Activated CD8-positive, alpha-beta memory T cell treated with anti-CD3 and anti-CD28 coated beads, Interleukin-2, amount 50 U/mL, for 24 hours (primary cell): Measurements from ENCODE around the gene BCAS3.

Source experiments
- DNase-seq: peaks from one replicate; pipeline ENCODE4 v3.0.0-alpha.2; 2020; ENCODE audit errors: extremely low read depth

Gene BCAS3

DNA sequence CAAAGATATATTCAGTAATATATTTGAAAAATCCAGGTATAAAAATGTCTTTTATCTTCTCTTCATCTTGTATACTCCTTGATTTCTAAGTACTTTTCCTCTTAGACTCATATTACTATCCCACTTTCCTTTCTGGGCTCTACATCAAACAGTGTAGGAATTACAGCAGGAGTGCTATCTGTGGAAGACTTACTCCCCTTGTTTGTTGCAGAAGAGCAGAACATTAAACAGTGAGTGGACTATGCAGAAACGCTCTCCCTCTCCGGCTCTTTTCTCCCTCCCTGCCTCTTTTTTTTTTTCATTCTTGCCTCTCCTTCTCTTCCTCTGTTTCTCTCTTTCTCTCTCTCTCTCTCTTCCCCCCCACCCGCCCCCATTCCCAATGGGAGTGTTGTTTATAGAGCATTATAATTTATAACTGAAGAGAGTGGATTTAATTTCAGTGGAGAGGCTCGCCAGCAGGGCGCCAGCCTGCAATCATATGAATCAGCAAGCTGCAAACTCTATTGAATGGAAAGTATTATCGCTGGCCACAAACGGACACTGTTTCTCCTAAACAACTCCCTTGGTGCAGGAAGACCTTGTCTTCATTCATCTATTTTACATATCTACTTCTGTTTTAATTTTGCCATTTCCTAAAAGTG is 479.7 kb downstream of the BCAS3 start:
- no peak for DNase-seq

DNA sequence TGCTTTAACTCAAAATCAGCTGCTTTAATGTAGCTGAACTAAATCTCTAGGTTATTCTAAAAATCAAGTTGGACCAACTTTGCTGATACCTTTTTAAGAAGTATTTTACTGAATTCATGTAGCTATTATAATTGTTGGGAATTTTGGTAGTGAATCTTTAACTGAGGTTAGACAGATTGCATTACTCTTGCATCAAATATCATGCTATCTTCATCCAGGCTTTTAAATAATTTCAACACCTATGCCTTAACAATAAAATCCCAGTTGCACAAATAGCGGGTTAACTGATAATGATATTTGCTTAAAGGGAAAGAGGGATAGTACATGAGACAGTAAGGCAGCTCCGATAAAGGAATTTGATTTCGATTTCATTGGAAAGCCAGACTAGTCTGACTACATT is 480.7 kb downstream of the BCAS3 start:
- DNase-seq = no peak

- DNase-seq = no peak
Observed at GRCh38 chr17:61159221-61159814, 481.7 kb downstream of the BCAS3 start.

GRCh38 chr17:61160204-61160603 is 482.6 kb downstream of the BCAS3 start:
- no peak for DNase-seq

DNA sequence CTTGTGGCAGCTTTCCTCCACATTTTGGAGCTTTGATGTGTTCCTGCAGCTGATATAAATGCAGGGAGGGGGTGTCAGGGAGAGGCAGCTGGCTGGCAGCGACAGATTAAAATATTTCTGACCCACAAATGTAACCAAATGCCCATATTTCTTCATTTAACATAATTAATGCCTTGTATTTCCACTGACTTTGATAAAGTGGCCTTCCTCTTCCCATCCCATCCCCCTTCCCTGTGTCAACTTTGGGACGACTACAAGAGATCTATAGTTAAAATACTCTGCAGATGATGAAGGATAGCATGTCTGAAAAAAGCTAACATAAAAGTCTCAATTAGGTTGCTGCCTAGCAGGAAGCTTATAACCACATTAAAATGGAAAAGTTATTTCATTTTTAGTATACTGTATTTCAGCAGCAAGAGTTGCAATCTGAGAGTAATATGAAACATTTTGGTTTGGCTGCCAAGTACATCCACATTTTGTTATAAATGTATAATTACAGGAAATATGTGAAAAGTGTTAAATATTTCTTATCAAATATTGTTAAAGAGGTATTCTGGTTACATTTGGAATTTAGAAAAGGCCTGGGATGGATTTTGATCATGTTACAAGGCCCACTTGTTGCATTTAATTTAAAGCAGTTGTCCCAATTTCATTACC is 483.3 kb downstream of the BCAS3 start:
- DNase-seq = no peak

- no peak for DNase-seq
Observed at GRCh38 chr17:61161615-61162134, 484.0 kb downstream of the BCAS3 start.

GRCh38 chr17:61164517-61164916 is 486.9 kb downstream of the BCAS3 start:
- no peak for DNase-seq

DNA sequence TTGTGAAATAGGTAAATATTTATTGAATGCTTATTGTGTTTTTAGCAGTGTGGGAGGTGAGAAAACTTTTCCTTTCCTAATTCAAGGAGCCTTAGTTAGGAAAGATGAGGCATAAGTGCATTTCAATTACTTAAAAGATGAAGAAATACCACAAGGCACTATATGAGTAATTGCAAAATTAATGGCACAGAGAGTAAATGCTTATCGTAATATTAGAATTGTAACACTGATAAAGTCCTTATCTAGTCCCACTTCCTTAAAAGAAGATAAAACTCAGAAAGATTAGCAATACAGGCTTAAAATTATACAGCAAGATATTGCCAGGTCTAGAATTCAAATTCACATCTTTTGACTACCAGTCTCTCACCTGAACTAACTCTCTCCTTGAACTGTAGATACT is 489.4 kb downstream of the BCAS3 start:
- no peak for DNase-seq

GRCh38 chr17:61168506-61168905 is 490.9 kb downstream of the BCAS3 start:
- DNase-seq = no peak

DNA sequence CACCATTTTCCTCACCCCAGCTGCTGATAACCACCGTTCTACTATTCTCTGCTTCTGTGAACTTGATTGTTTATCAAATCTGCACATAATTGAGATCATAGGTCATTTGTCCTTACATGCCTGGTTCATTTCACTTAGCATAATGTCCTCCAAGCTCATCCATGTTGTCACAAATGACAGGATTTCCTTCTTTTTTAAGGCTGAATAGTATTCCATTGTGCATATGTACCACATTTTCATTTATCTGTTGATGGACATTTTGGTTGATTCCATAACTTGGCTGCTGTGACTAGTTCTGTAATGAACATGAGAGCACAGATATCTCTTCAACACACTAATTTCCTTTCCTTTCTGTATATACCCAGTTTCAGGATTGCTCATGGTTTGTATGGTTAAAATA is 496.7 kb downstream of the BCAS3 start:
- DNase-seq = no peak

- DNase-seq = no peak
Observed at GRCh38 chr17:61175298-61176142, 497.9 kb downstream of the BCAS3 start.

GRCh38 chr17:61177351-61177750 is 499.7 kb downstream of the BCAS3 start:
- DNase-seq = no peak

- no peak for DNase-seq
Observed at GRCh38 chr17:61178284-61178683, 500.6 kb downstream of the BCAS3 start.

DNA sequence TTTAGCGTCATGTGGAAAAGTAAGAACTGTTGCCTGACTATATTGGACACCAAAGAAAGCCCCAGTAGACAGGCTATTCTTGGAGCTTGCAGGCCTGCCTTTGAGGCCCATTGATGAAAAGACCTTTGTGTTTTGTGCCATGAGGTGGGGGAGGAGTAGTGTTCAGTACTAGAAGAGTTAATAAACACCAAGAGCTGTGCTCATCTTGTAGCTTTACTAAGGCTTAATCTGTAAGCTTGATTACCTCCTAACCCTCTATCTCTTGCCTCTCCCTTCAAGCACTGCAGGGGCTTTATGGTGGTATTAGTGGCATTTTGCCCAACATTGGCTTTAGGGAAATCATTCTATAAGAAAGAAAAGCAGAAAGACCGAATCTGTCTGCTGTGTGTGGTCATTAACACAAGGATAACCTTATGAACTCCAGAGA is 501.7 kb downstream of the BCAS3 start:
- DNase-seq = no peak

- DNase-seq = no peak
Observed at GRCh38 chr17:61183793-61184192, 506.1 kb downstream of the BCAS3 start.

- DNase-seq = no peak
Observed at GRCh38 chr17:61185385-61185784, 507.7 kb downstream of the BCAS3 start.

GRCh38 chr17:61187038-61187437 is 509.4 kb downstream of the BCAS3 start:
- no peak for DNase-seq

- no peak for DNase-seq
Observed at GRCh38 chr17:61188081-61188480, 510.4 kb downstream of the BCAS3 start.

DNA sequence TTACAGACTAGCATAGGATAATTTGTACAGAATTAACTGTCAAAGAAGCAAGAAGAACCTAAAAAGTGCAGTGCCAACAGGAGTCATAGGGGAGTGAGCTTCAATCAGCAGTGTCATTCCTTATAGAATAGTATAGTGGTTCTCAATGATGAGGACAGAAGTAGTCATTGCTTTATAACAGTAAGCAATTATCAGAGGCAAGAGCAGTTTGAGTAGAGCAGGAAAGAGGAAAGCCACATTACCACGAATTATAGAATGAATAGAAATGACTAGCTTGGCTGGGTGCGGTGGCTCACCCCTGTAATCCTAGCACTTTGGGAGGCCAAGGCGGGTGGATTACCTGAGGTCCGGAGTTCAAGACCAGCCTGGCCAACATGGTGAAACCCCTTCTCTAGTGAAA is 512.3 kb downstream of the BCAS3 start:
- no peak for DNase-seq

- DNase-seq = no peak
Observed at GRCh38 chr17:61196302-61196704, 518.7 kb downstream of the BCAS3 start.

- no peak for DNase-seq
Observed at GRCh38 chr17:61196799-61197198, 519.1 kb downstream of the BCAS3 start.
